UCSD-AML1 (cell line): ENCODE results near the gene VARS1.

ENCODE experiments used
- DNase-seq: peaks from one replicate; lab custom pipeline; 2025; ENCODE audit not compliant: unreplicated experiment; lab: John Stamatoyannopoulos, UW

VARS1 gene

GRCh38 chr6:31749301-31750036 is 46.1 kb downstream of the VARS1 start:
- no peak for DNase-seq
